Suppressor macrophage (primary cell): ENCODE measurements around the gene MAPK7.

Source experiments
- DNase-seq, 4 experiments: peaks; one replicate each; pipeline ENCODE4 v3.0.0-alpha.2; 2020 to 2022

The MAPK7 gene

DNA sequence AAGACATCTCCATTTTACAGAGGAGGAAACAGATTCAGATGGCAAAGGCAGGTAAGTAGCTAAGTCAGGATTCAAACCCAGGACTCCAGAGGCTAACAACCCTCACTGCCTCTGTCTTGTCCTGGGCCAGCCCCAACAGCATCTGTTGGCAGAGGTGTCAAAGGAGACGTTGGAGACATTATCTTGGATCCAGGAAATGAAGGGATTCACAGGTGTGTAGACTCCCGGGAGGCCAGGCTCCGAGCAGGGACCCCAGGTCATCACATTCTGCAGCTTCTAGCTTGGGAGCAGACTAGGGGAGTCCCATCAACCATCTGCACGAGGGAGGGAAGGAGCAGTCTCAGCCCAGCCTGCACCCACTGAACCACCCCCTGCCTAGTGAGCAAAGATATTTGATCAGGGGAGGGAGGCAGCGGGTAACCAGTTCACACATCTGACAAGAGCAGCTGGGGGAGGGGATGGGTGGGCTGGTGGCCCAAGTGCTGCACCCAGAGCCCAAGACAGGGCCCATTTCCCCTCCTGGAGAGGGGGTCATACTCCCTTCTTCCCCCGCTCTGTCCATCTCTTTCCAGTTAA is 14.8 kb upstream of the MAPK7 start:
- DNase-seq: no peak

- DNase-seq: no peak
Observed at GRCh38 chr17:19364699-19365498, 13.4 kb upstream of the MAPK7 start.

GRCh38 chr17:19365499-19365817 is 12.8 kb upstream of the MAPK7 start:
- no peak for DNase-seq

- no peak for DNase-seq
Observed at GRCh38 chr17:19365833-19366636, 12.3 kb upstream of the MAPK7 start.

DNA sequence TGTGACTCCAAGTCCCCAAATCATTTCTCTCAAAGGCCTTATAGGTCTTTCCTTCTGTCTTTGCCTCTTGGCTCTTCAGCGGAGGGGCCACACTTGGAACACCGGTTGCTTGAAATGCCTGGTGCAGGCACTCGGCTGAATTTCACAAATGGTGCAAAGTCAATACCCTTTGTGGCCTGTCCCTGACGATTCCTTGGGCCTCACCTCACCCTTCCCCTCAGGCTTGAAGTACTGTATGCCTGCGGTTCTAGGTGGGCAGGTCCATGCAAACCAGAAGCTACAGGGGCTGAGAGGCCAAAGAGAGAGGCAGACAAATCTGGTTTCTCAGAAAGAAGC is 11.7 kb upstream of the MAPK7 start:
- DNase-seq: no peak

DNA sequence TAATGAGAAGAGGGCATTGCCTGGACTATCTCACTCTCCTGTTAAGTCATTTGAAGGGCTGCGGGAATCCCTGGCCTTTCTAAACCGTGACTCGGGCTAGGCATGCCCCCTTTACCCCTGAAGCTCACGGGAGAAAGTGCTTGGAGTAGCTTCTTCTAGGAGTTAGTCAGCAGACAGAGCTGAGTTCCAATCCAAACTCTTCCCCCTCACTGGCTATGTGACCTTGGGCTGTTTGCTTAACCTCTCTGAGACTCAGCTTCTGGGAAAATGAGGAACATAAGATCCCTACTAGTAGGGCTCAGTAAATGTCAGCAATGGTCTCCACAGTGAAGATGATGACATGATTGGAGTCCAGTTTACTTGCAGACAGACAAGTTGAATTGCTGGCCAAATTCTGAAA is 10.1 kb upstream of the MAPK7 start:
- DNase-seq: peak; percentile 28 to 74 (median 56)

GRCh38 chr17:19369107-19369778 is 9.1 kb upstream of the MAPK7 start:
- DNase-seq: no peak

DNA sequence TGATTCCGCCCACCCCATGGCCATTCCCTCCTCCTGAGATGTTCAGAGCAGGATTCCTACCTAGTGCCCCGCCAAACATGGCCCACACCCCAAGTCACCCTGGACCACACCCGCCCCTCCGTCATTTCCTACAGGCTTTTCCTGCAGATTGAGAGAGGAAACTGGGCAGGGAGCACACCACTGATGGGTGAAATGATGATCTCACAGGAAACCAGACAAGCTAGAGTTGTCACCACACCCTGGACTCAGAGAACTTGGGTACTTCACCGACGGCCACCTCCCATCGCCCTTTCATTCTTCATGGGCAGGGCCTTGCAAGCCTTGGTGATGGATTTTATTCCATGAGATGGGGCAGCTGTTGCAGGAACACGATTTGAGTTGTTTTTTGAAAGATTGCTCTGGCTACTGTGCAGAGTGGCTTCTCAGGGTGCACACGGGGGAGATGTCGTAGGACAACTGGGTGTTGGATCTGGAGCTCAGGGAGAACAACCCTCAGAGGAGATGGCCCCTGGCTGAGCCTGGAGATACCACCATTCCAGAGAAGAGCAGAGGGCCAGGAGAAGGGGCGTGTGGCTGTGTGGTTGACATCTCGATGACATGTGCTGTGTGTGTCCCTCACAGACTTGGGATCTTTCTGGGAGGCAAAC is 8.3 kb upstream of the MAPK7 start:
- DNase-seq: peak; percentile 27 to 55 (median 46)

DNA sequence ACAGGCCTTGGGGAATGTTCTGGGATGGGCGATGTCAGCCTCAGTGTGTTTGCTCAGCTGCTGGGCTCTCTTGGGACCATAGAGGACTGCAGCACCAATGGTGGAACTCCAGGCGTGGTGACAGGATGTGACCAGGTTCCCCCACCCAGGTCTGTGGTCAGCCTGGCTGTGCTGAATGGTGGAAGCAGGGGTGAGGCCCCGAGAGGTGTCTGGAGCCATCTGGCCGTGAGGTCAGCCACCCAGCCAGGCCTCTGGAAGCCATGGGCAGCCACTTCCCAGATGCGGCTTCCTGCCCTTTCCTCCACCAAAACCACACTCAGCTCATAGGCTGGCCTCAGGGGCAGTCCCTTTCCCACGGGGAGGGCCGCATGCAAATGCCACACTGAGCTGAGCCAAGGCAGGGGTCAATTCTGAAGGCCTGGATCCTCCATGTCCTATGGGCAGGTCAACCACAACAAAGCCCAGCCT is 7.8 kb upstream of the MAPK7 start:
- DNase-seq: peak; percentile 73 to 87 (median 84)

DNA sequence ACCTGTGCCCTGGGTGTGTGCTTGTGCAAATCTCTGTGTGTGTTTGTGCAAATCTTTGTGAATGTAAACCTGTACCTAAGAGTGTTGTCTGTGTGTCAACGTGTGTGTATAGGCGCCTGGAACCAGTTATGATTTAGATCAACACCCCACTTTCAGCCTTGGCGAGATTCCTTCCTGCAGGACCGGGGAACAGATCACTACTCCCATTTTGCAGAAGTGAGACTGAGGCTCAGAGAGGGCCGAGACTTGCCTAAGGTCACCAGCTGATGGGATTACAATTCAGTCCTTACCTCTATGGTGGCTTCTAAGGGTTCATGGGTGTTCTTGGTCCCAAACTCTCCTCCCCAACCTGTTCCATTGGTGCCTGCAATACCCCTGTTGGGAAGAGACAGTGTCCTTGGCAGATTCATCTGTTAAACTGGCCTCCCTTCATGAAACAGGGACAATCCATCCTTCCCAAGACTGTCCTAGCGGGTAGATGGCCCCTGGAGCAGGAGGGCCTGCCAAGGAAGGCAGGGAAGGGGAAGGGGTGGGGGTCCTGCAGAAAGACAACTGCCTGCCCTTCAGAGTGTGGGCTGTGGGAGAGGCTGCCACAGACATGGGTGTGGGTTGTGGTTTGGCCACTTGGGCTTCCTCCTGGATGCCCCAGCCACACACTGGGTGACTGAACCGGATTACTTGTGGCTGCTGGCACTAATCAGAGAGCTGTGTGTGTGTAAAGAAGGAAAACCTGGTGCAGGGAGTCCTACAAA is 6.9 kb upstream of the MAPK7 start:
- DNase-seq: peak in 3 of 4 experiments; percentile 30 to 46 (median 43)

DNA sequence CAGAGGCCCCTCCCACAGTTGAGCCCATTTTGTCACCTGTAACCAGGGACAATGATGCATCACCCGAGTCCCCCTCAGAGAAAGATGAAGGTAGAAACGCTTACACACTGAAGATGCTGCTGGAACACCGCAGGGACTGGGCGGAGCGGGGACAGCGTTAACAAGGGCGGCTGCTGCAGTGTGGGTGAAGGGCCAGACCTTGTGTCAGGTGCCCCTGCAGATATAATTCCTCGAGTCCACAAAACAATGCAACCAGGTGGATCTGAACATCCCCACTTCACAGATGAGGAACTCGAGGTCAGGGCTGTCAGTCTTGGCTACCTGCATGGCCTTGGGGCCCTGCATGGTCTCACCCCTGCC is 6.3 kb upstream of the MAPK7 start:
- DNase-seq: no peak

GRCh38 chr17:19372439-19372838 is 5.9 kb upstream of the MAPK7 start:
- no peak for DNase-seq

GRCh38 chr17:19372866-19373504 is 5.3 kb upstream of the MAPK7 start:
- DNase-seq: peak; percentile 41 to 65 (median 48)

GRCh38 chr17:19374136-19374535 is 4.2 kb upstream of the MAPK7 start:
- no peak for DNase-seq

DNA sequence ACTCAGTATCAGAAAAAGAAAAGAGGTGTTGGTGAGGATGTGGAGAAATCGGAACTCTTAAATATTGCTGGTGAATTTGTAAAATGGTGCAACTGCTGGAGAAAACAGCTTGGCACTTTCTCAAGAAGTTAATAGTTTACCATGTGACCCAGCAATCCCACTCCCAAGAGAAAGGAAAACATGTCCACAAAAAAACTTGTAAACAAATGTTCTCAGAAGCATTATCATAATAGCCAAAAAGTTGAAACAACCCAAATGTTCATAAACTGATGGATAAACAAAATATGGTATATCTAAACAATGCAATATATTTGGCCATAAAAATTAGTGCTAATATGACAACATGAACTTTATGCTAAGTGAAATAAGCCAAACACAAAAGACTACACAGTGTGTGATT is 2.6 kb upstream of the MAPK7 start:
- DNase-seq: no peak

GRCh38 chr17:19376811-19377210 is 1.5 kb upstream of the MAPK7 start:
- DNase-seq: no peak

- peak; percentile 99 for DNase-seq
Observed at GRCh38 chr17:19377602-19378415, 489 bp upstream of the MAPK7 start.

GRCh38 chr17:19379361-19380065 is 1.2 kb downstream of the MAPK7 start:
- no peak for DNase-seq

- DNase-seq: no peak
Observed at GRCh38 chr17:19380481-19381301, 2.4 kb downstream of the MAPK7 start.
